Measurements from ENCODE around the gene CDH26.
A peak's percentile ranks its signal among the peaks of the same experiment; 100 is the strongest.

The CDH26 gene

GRCh38 chr20:59987135-59987534 lies 28.9 kb downstream of the CDH26 start:
- DNase-seq: no peak

GRCh38 chr20:59988141-59988540 lies 29.9 kb downstream of the CDH26 start:
- DNase-seq: no peak

GRCh38 chr20:59992526-59993084 lies 34.4 kb downstream of the CDH26 start:
- no peak for DNase-seq

GRCh38 chr20:59993736-59994430 lies 35.7 kb downstream of the CDH26 start:
- no peak for DNase-seq

GRCh38 chr20:59994697-59995122 lies 36.5 kb downstream of the CDH26 start:
- no peak for DNase-seq

- no peak for DNase-seq
Measured at GRCh38 chr20:59996108-59996507, 37.9 kb downstream of the CDH26 start.

- DNase-seq: no peak
Measured at GRCh38 chr20:59997896-59998295, 39.7 kb downstream of the CDH26 start.

GRCh38 chr20:59999502-59999901 lies 41.3 kb downstream of the CDH26 start:
- DNase-seq: no peak

GRCh38 chr20:60000271-60001042 lies 42.2 kb downstream of the CDH26 start:
- no peak for DNase-seq

- DNase-seq: no peak
Measured at GRCh38 chr20:60001108-60001507, 42.9 kb downstream of the CDH26 start.

GRCh38 chr20:60003776-60004175 lies 45.6 kb downstream of the CDH26 start:
- no peak for DNase-seq

- DNase-seq: no peak
Measured at GRCh38 chr20:60006261-60006660, 48.0 kb downstream of the CDH26 start.

- no peak for DNase-seq
Measured at GRCh38 chr20:60007464-60007863, 49.2 kb downstream of the CDH26 start.

- no peak for DNase-seq
Measured at GRCh38 chr20:60008130-60008808, 50.0 kb downstream of the CDH26 start.

GRCh38 chr20:60009318-60009717 lies 51.1 kb downstream of the CDH26 start:
- DNase-seq: no peak

GRCh38 chr20:60009826-60010616 lies 51.8 kb downstream of the CDH26 start:
- no peak for DNase-seq

- no peak for DNase-seq
Measured at GRCh38 chr20:60010689-60011458, 52.7 kb downstream of the CDH26 start.

GRCh38 chr20:60011512-60012507 lies 53.6 kb downstream of the CDH26 start:
- DNase-seq: peak; percentile 89

GRCh38 chr20:60013296-60014139 lies 55.3 kb downstream of the CDH26 start:
- no peak for DNase-seq

- DNase-seq: no peak
Measured at GRCh38 chr20:60016406-60016805, 58.2 kb downstream of the CDH26 start.

Data from NCI-H1092 (cell line).